HepG2 (cell line): ENCODE results near the gene MCRIP2. TPM values are rescaled to one million over a fixed set of nuclear protein-coding genes. Genes with fewer than 3 reads are reported as not detected.

Source experiments
- ATF1 ChIP-seq: IDR thresholded peaks from 2 replicates; pipeline ENCODE4 v1.6.1; 2016; ENCODE audit warnings: mild to moderate bottlenecking, control low read depth
- ETV6 ChIP-seq: sonication (generic); formaldehyde crosslinking; conservative IDR thresholded peaks from 2 replicates; pipeline ENCODE4 v1.4.0; 2020; ENCODE audit warnings: missing genetic modification reagents
- GATA4 ChIP-seq: sonication (generic); IDR thresholded peaks from 2 replicates; pipeline ENCODE4 v1.6.1; 2016; ENCODE audit warnings: antibody characterized with exemption, low read depth, borderline replicate concordance
- ISX ChIP-seq: sonication (generic); formaldehyde crosslinking; conservative IDR thresholded peaks from 2 replicates; pipeline ENCODE4 v1.5.0; 2020; ENCODE audit warnings: missing genetic modification reagents
- KLF13 ChIP-seq: sonication (generic); formaldehyde crosslinking; IDR thresholded peaks from 2 replicates; pipeline ENCODE4 v1.4.0; 2020; ENCODE audit warnings: mild to moderate bottlenecking, missing genetic modification reagents
- NR3C1 ChIP-seq: sonication (generic); formaldehyde crosslinking; IDR thresholded peaks from 2 replicates; pipeline ENCODE4 v1.4.0; 2020; ENCODE audit warnings: missing genetic modification reagents
- NRL ChIP-seq: sonication (generic); formaldehyde crosslinking; IDR thresholded peaks from 2 replicates; pipeline ENCODE4 v1.5.0; 2020; ENCODE audit warnings: missing genetic modification reagents, mild to moderate bottlenecking, moderate library complexity, borderline replicate concordance
- PAWR ChIP-seq: sonication (generic); formaldehyde crosslinking; IDR thresholded peaks from 2 replicates; pipeline ENCODE4 v1.4.0; 2020; ENCODE audit warnings: missing genetic modification reagents, mild to moderate bottlenecking, borderline replicate concordance
- PAX8 ChIP-seq: sonication (generic); formaldehyde crosslinking; IDR thresholded peaks from 2 replicates; pipeline ENCODE4 v1.8.0; 2022; ENCODE audit warnings: mild to moderate bottlenecking, missing genetic modification reagents, borderline replicate concordance
- SNRNP70 ChIP-seq: fragments of 200-400 bp; formaldehyde crosslinking; IDR thresholded peaks from 2 replicates; pipeline ENCODE4 v1.6.1; 2017; ENCODE audit warnings: mild to moderate bottlenecking, low read depth, low read length, moderate library complexity
- TAF15 ChIP-seq: fragments of 200-400 bp; formaldehyde crosslinking; IDR thresholded peaks from one replicate; pipeline ENCODE4 v1.6.1; 2018; ENCODE audit warnings: mild to moderate bottlenecking, low read depth, low read length; ENCODE audit not compliant: poor library complexity, severe bottlenecking
- ZNF224 ChIP-seq: sonication (generic); formaldehyde crosslinking; IDR thresholded peaks from 2 replicates; pipeline ENCODE4 v1.5.0; 2020; ENCODE audit warnings: mild to moderate bottlenecking, missing genetic modification reagents
- ZNF263 ChIP-seq: sonication (generic); formaldehyde crosslinking; IDR thresholded peaks from 2 replicates; pipeline ENCODE4 v1.4.0; 2020; ENCODE audit warnings: missing genetic modification reagents
- ZNF772 ChIP-seq: sonication (generic); formaldehyde crosslinking; IDR thresholded peaks from 2 replicates; pipeline ENCODE4 v1.5.0; 2020; ENCODE audit warnings: mild to moderate bottlenecking, missing genetic modification reagents
- ZNF777 ChIP-seq: sonication (generic); formaldehyde crosslinking; IDR thresholded peaks from 2 replicates; pipeline ENCODE4 v1.4.0; 2020; ENCODE audit warnings: missing genetic modification reagents
- polyA plus RNA-seq, 8 experiments: library from polyadenylated mRNA; depleted of rRNA in 3 of 8; stranded (reverse) in 7 of 8; unstranded in 1 of 8; fragments of >200 nt; fragmentation: Illumina TruSeq in 4 of 8; extraction: Trizol in 4 of 8; gene quantifications; 2 replicates each; pipeline versions ENCODE4 v1.2.1 to v1.2.3, GENCODE V29; 2011 to 2016; ENCODE audit warnings: low read depth in 4 of 8, missing spikeins in 1 of 8, mixed read lengths in 1 of 8; ENCODE audit not compliant: insufficient read depth in 1 of 8
- total RNA-seq, 5 experiments: library from RNA; depleted of rRNA; stranded (reverse); fragments of >200 nt; fragmentation: Illumina TruSeq; extraction: Trizol; gene quantifications; 2 replicates each; pipeline ENCODE4 v1.2.3, GENCODE V29; 2016; ENCODE audit warnings: low read depth in 1 of 5
- TF ChIP-seq, protein P1 (sequence below): sonication (generic); formaldehyde crosslinking; IDR thresholded peaks from 2 replicates; pipeline ENCODE4 v1.4.0; 2020; ENCODE audit warnings: missing genetic modification reagents
- TF ChIP-seq, protein P2 (sequence below): IDR thresholded peaks from 2 replicates; pipeline ENCODE4 v1.6.1; 2016; ENCODE audit warnings: low read depth, missing genetic modification reagents, missing compliant biosample characterization
- TF ChIP-seq, protein P3 (sequence below): sonication (generic); formaldehyde crosslinking; IDR thresholded peaks from 2 replicates; pipeline ENCODE4 v1.8.1; 2023; ENCODE audit warnings: mild to moderate bottlenecking, inconsistent platforms, moderate library complexity, missing genetic modification reagents, borderline replicate concordance
- TF ChIP-seq, protein P4 (sequence below): sonication (generic); formaldehyde crosslinking; IDR thresholded peaks from 2 replicates; pipeline ENCODE4 v1.8.1; 2023; ENCODE audit warnings: missing genetic modification reagents, inconsistent platforms, borderline replicate concordance
- TF ChIP-seq, protein P5 (sequence below): sonication (generic); formaldehyde crosslinking; IDR thresholded peaks from 2 replicates; pipeline ENCODE4 v1.8.0; 2022; ENCODE audit warnings: missing genetic modification reagents, mild to moderate bottlenecking, borderline replicate concordance

Gene MCRIP2
- total and polyA plus RNA-seq, 2 of the 13 experiments (the other 11 are each of a cell fraction or from before 2014, with no cell fraction given): 39.6 to 76.7 TPM

DNA sequence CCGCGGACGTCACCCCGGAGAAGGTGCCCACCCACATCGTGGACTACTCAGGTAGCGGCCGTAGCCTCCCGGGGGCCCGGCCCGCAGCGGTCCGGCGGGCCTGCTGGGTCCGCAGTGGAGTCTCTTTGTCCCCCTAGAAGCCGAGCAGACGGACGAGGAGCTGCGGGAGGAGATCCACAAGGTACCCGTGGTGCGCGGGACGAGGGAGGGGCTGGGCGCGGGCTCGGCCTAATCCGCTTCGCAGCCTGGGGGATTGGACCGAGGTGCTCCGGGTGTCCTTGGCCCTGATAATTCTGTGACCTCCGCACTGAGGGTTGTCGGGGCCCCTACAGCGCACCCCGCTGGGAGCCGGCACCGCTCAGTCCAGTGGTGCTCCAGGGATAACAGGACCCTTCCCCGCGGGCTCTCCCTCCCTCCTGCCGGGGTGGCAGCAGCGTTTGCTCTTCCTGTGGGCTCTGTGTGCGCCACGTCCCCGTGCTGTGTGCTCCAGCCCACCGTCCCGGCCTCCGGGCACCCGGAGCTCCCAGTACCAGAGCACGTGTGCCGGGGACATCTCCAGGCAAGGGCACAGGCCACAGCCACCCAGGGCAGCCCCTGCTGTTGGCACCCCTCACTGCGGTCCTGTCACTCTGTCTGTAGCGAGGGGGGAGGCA lies 27.0 kb downstream of the MCRIP2 start (continued):
- no peak for TF ChIP-seq TAF15
- TF ChIP-seq NRL: no peak
- TF ChIP-seq, protein P1, sequence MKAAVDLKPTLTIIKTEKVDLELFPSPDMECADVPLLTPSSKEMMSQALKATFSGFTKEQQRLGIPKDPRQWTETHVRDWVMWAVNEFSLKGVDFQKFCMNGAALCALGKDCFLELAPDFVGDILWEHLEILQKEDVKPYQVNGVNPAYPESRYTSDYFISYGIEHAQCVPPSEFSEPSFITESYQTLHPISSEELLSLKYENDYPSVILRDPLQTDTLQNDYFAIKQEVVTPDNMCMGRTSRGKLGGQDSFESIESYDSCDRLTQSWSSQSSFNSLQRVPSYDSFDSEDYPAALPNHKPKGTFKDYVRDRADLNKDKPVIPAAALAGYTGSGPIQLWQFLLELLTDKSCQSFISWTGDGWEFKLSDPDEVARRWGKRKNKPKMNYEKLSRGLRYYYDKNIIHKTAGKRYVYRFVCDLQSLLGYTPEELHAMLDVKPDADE: 0 out of 2 replicates have a peak, but pooled peaks have one; percentile 25
- TF ChIP-seq, protein P2, sequence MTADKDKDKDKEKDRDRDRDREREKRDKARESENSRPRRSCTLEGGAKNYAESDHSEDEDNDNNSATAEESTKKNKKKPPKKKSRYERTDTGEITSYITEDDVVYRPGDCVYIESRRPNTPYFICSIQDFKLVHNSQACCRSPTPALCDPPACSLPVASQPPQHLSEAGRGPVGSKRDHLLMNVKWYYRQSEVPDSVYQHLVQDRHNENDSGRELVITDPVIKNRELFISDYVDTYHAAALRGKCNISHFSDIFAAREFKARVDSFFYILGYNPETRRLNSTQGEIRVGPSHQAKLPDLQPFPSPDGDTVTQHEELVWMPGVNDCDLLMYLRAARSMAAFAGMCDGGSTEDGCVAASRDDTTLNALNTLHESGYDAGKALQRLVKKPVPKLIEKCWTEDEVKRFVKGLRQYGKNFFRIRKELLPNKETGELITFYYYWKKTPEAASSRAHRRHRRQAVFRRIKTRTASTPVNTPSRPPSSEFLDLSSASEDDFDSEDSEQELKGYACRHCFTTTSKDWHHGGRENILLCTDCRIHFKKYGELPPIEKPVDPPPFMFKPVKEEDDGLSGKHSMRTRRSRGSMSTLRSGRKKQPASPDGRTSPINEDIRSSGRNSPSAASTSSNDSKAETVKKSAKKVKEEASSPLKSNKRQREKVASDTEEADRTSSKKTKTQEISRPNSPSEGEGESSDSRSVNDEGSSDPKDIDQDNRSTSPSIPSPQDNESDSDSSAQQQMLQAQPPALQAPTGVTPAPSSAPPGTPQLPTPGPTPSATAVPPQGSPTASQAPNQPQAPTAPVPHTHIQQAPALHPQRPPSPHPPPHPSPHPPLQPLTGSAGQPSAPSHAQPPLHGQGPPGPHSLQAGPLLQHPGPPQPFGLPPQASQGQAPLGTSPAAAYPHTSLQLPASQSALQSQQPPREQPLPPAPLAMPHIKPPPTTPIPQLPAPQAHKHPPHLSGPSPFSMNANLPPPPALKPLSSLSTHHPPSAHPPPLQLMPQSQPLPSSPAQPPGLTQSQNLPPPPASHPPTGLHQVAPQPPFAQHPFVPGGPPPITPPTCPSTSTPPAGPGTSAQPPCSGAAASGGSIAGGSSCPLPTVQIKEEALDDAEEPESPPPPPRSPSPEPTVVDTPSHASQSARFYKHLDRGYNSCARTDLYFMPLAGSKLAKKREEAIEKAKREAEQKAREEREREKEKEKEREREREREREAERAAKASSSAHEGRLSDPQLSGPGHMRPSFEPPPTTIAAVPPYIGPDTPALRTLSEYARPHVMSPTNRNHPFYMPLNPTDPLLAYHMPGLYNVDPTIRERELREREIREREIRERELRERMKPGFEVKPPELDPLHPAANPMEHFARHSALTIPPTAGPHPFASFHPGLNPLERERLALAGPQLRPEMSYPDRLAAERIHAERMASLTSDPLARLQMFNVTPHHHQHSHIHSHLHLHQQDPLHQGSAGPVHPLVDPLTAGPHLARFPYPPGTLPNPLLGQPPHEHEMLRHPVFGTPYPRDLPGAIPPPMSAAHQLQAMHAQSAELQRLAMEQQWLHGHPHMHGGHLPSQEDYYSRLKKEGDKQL (CRISPR knock-in tag): no peak
- no peak for TF ChIP-seq PAWR
- TF ChIP-seq, protein P3, sequence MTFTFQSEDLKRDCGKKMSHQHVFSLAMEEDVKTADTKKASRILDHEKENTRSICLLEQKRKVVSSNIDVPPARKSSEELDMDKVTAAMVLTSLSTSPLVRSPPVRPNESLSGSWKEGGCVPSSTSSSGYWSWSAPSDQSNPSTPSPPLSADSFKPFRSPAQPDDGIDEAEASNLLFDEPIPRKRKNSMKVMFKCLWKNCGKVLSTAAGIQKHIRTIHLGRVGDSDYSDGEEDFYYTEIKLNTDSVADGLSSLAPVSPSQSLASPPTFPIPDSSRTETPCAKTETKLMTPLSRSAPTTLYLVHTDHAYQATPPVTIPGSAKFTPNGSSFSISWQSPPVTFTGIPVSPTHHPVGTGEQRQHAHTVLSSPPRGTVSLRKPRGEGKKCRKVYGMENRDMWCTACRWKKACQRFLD (CRISPR knock-in tag): 0 out of 2 replicates have a peak, but pooled peaks have one; percentile 36
- TF ChIP-seq PAX8 (CRISPR knock-in tag): no peak
- TF ChIP-seq ZNF263: peak; percentile 47
- TF ChIP-seq, protein P4, sequence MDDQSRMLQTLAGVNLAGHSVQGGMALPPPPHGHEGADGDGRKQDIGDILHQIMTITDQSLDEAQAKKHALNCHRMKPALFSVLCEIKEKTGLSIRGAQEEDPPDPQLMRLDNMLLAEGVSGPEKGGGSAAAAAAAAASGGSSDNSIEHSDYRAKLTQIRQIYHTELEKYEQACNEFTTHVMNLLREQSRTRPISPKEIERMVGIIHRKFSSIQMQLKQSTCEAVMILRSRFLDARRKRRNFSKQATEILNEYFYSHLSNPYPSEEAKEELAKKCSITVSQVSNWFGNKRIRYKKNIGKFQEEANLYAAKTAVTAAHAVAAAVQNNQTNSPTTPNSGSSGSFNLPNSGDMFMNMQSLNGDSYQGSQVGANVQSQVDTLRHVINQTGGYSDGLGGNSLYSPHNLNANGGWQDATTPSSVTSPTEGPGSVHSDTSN (CRISPR knock-in tag): no peak
- 0 out of 2 replicates have a peak, but pooled peaks have one; percentile 47 for TF ChIP-seq ZNF772 (CRISPR knock-in tag)
- no peak for TF ChIP-seq ZNF224 (CRISPR knock-in tag)
- TF ChIP-seq ISX (CRISPR knock-in tag): no peak
- TF ChIP-seq SNRNP70: no peak
- TF ChIP-seq KLF13 (CRISPR knock-in tag): no peak
- TF ChIP-seq ATF1 (CRISPR knock-in tag): no peak
- no peak for TF ChIP-seq ETV6 (CRISPR knock-in tag)
- no peak for TF ChIP-seq NR3C1 (CRISPR knock-in tag)
- TF ChIP-seq, protein P5, sequence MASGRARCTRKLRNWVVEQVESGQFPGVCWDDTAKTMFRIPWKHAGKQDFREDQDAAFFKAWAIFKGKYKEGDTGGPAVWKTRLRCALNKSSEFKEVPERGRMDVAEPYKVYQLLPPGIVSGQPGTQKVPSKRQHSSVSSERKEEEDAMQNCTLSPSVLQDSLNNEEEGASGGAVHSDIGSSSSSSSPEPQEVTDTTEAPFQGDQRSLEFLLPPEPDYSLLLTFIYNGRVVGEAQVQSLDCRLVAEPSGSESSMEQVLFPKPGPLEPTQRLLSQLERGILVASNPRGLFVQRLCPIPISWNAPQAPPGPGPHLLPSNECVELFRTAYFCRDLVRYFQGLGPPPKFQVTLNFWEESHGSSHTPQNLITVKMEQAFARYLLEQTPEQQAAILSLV (CRISPR knock-in tag): no peak
- no peak for TF ChIP-seq GATA4
- 0 out of 2 replicates have a peak, but pooled peaks have one; percentile 3 for TF ChIP-seq ZNF777 (CRISPR knock-in tag)
